Stimulated activated CD4-positive, alpha-beta T cell treated with anti-CD3 and anti-CD28 coated beads, TNF-alpha, amount 100 ng/mL, for 1 hour (primary cell): Measurements from ENCODE around the gene LRRC74B.
"Not testable (repeated sequence)": the region's sequence is repeated elsewhere in the genome, so short reads cannot be mapped to it uniquely, and the experiment has no call there.

Source experiments
- DNase-seq, 3 donors: peaks; one replicate each; pipeline ENCODE4 v3.0.0-alpha.2; 2020; ENCODE audit warnings: low read depth in 3 of 3, low spot score in 1 of 3

The LRRC74B gene

GRCh38 chr22:21032037-21032867, 13.5 kb upstream of the LRRC74B start, which contains the start of gene SLC7A4:
SLC7A4 (minus strand) TSS chr22:21032561; CDS start chr22:21031812, 749 bp downstream.
- no peak for DNase-seq

GRCh38 chr22:21032868-21033688, 12.7 kb upstream of the LRRC74B start:
- no peak for DNase-seq

GRCh38 chr22:21033895-21034294, 11.9 kb upstream of the LRRC74B start:
- DNase-seq, result no peak

- no peak for DNase-seq
These were observed 10.8 kb upstream of the LRRC74B start for GRCh38 chr22:21034989-21035388.

GRCh38 chr22:21038405-21038804, 7.3 kb upstream of the LRRC74B start:
- no peak for DNase-seq

- DNase-seq, result not testable (repeated sequence)
These were observed 6.6 kb upstream of the LRRC74B start for GRCh38 chr22:21039158-21039557.

- no peak for DNase-seq
These were observed 3.8 kb upstream of the LRRC74B start for GRCh38 chr22:21041937-21042336.

- no peak for DNase-seq
These were observed 2.5 kb upstream of the LRRC74B start for GRCh38 chr22:21042978-21043859.

GRCh38 chr22:21043860-21044535, 1.7 kb upstream of the LRRC74B start:
- no peak for DNase-seq

- no peak for DNase-seq
These were observed 688 bp upstream of the LRRC74B start for GRCh38 chr22:21044931-21045584.

GRCh38 chr22:21047035-21047661, 1.4 kb downstream of the LRRC74B start:
- no peak for DNase-seq

GRCh38 chr22:21047730-21048129, 2.0 kb downstream of the LRRC74B start:
- DNase-seq, result no peak

- DNase-seq, result not testable (repeated sequence)
These were observed 2.7 kb downstream of the LRRC74B start for GRCh38 chr22:21048448-21048847.

GRCh38 chr22:21048965-21049364, 3.2 kb downstream of the LRRC74B start:
- DNase-seq, result not testable (repeated sequence)

- DNase-seq, result no peak
These were observed 5.5 kb downstream of the LRRC74B start for GRCh38 chr22:21051145-21051830.

- DNase-seq, result no peak
These were observed 6.2 kb downstream of the LRRC74B start for GRCh38 chr22:21051831-21052400.

GRCh38 chr22:21052715-21053459, 7.1 kb downstream of the LRRC74B start:
- no peak for DNase-seq
